Measurements from ENCODE around the gene CPNE2.

GRCh38 chr16:57194512-57194911, 102.1 kb downstream of the CPNE2 start:
- peak in 1 of 2 donors; percentile 50 for TF ChIP-seq POLR2AphosphoS5 (IDR thresholded peaks at IDR 0.05; ENCODE audit: insufficient read depth in 1 of 2, low read depth in 1 of 2)
- TF ChIP-seq CTCF (IDR thresholded peaks at IDR 0.05): no peak

Measured in vagina (tissue), 2 donors.